GM12878 (cell line): ENCODE measurements around the gene SPINDOC. TPM values are rescaled to one million over a fixed set of nuclear protein-coding genes. Genes with fewer than 3 reads are reported as not detected.

ENCODE experiments used
- ATAC-seq: fragments of 200-7000 bp; cut with Tn5 transposase; 3 replicates; pipeline ENCODE4 v1.9.1; 2020; ENCODE audit warnings: mild to moderate bottlenecking, moderate library complexity
- BruUV-seq: library from RNA; stranded (reverse); fragments of 400-500 nt; replicated peaks from 2 replicates; lab custom pipeline; 2021; lab: Mats Ljungman, UMichigan
- CTCF ChIA-PET: fragments of 300-600 bp; sonication (Branson Sonifier 250); formaldehyde crosslinking; extraction: SDS; loops from one replicate; lab custom pipeline; 2021; ENCODE audit warnings: inconsistent platforms; lab: Yijun Ruan, JAX
- POLR2A ChIA-PET: fragments of 350-600 bp; formaldehyde crosslinking; extraction: SDS; loops from one replicate; lab custom pipeline; 2021; ENCODE audit warnings: inconsistent platforms; lab: Charles Lee
- RAD21 ChIA-PET: fragments of 300-600 bp; sonication (Branson Sonifier 250); formaldehyde crosslinking; loops from one replicate; lab custom pipeline; 2023; ENCODE audit warnings: antibody characterized with exemption; ENCODE audit not compliant: unreplicated experiment; lab: Charles Lee
- SMC1A ChIA-PET: fragments of 300-600 bp; sonication (Branson Sonifier 250); formaldehyde crosslinking; loops from one replicate; lab custom pipeline; 2023; ENCODE audit not compliant: unreplicated experiment, uncharacterized antibody; lab: Charles Lee
- DNase-seq: peaks from one replicate; pipeline ENCODE4 v3.0.0-alpha.2; 2011; ENCODE audit warnings: low read depth, low spot score
- FAIRE-seq: peaks from 3 replicates; lab custom pipeline; 2011; peaks lifted over from hg19 to GRCh38; lab: Jason Lieb, UNC
- H2AFZ ChIP-seq: 2 replicates; pipeline ENCODE4 v1.6.0; 2011; ENCODE audit warnings: low read depth, low read length, control low read depth; ENCODE audit not compliant: control insufficient read depth
- H3K27ac ChIP-seq: 2 replicates; pipeline ENCODE4 v1.5.1; 2011; ENCODE audit warnings: control low read depth; ENCODE audit not compliant: control insufficient read depth, insufficient read depth
- H3K27me3 ChIP-seq, 2 experiments: replicated peaks in 1 of 2; 2 replicates each; pipeline versions ENCODE4 v1.6.0 to v1.6.1; 2011; ENCODE audit warnings: low read length in 1 of 2; ENCODE audit not compliant: control insufficient read depth in 2 of 2, insufficient read depth in 2 of 2
- H3K36me3 ChIP-seq, 2 experiments: 2 replicates each; pipeline ENCODE4 v1.5.1; 2011; ENCODE audit warnings: low read length in 1 of 2; ENCODE audit not compliant: control insufficient read depth in 2 of 2, insufficient read depth in 2 of 2
- H3K4me1 ChIP-seq: 2 replicates; pipeline ENCODE4 v1.6.1; 2011; ENCODE audit warnings: mild to moderate bottlenecking, low read length, moderate library complexity, mixed read lengths; ENCODE audit not compliant: control insufficient read depth, insufficient read depth
- H3K4me2 ChIP-seq: 2 replicates; pipeline ENCODE4 v1.6.0; 2011; ENCODE audit warnings: control low read depth; ENCODE audit not compliant: control insufficient read depth, insufficient read depth
- H3K4me3 ChIP-seq: fragments of 200-600 bp; sonication (generic); 2 replicates; pipeline ENCODE4 v1.5.1; 2016
- H3K79me2 ChIP-seq: 2 replicates; pipeline ENCODE4 v1.6.0; 2011; ENCODE audit warnings: low read length; ENCODE audit not compliant: control insufficient read depth, insufficient read depth
- H3K9ac ChIP-seq: 2 replicates; pipeline ENCODE4 v1.8.0; 2011; ENCODE audit warnings: low read length, control low read depth, mixed read lengths; ENCODE audit not compliant: control insufficient read depth, insufficient read depth
- H3K9me3 ChIP-seq: replicated peaks from 3 replicates; pipeline ENCODE4 v1.5.1; 2011; ENCODE audit warnings: mild to moderate bottlenecking, low read length; ENCODE audit not compliant: control insufficient read depth, insufficient read depth
- H4K20me1 ChIP-seq: 2 replicates; pipeline ENCODE4 v1.6.0; 2011; ENCODE audit not compliant: control insufficient read depth, insufficient read depth
- ATF7 ChIP-seq: fragments of 450-650 bp; IDR thresholded peaks from 2 replicates; pipeline ENCODE4 v1.6.1; 2016; ENCODE audit warnings: low read depth, mild to moderate bottlenecking
- IKZF1 ChIP-seq: fragments of 450-650 bp; conservative IDR thresholded peaks from 2 replicates; pipeline ENCODE4 v1.6.1; 2017; ENCODE audit warnings: antibody characterized with exemption, mild to moderate bottlenecking
- KLF5 ChIP-seq: fragments of 450-650 bp; IDR thresholded peaks from 2 replicates; pipeline ENCODE4 v1.6.1; 2014; ENCODE audit warnings: mild to moderate bottlenecking; ENCODE audit not compliant: partially characterized antibody
- TAF1 ChIP-seq: IDR thresholded peaks from 2 replicates; pipeline ENCODE4 v1.6.1; 2011; ENCODE audit warnings: mild to moderate bottlenecking, low read depth, low read length, borderline replicate concordance
- TCF7 ChIP-seq: IDR thresholded peaks from 2 replicates; pipeline ENCODE4 v1.6.1; 2014; ENCODE audit warnings: antibody characterized with exemption, borderline replicate concordance
- ZNF207 ChIP-seq: fragments of 450-650 bp; IDR thresholded peaks from 2 replicates; pipeline ENCODE4 v1.6.1; 2014; ENCODE audit warnings: antibody characterized with exemption, mild to moderate bottlenecking, borderline replicate concordance
- WGBS: methylation state at CpG from one replicate; pipeline ENCODE4 v1.1.6; 2016; ENCODE audit warnings: low lambda C conversion rate; ENCODE audit not compliant: insufficient replicate concordance, insufficient coverage; ENCODE audit errors: missing lambda C conversion rate; 5-methylcytosine and 5-hydroxymethylcytosine counted together
- in situ Hi-C: fragments of 300-500 bp; cut with MboI; formaldehyde crosslinking; loops from 9 replicates; pipeline ENCODE4 v1.14.3; 2018; ENCODE audit warnings: mixed read lengths
- intact Hi-C: fragments of 100-400 bp; cut with micrococcal nuclease; formaldehyde crosslinking; loops from one replicate; pipeline ENCODE4 v1.14.2; 2022; ENCODE audit not compliant: unreplicated experiment
- polyA plus RNA-seq, 11 experiments: library from polyadenylated mRNA; depleted of rRNA in 4 of 11; unstranded in 6 of 11; stranded (reverse) in 5 of 11; fragments of >200 nt; fragmentation: Nextera tagmentation in 4 of 11; fragmentation: Illumina TruSeq in 1 of 11; extraction: Ambion mirVana in 4 of 11; extraction: Trizol in 1 of 11; gene quantifications; 1 replicate in 1 of 11; 2 replicates in 10 of 11; pipeline versions ENCODE4 v1.2.1 to v1.2.3, GENCODE V29; 2011 to 2016; ENCODE audit warnings: inconsistent platforms in 2 of 11, missing spikeins in 2 of 11, low read depth in 1 of 11
- total RNA-seq, 4 experiments: library from RNA; depleted of rRNA in 3 of 4; stranded (reverse); fragments of >200 nt in 3 of 4; fragmentation: Illumina TruSeq in 1 of 4; extraction: Trizol in 1 of 4; gene quantifications; 2 replicates each; pipeline versions ENCODE4 v1.2.1 to v1.2.3, GENCODE V29; 2013 to 2021
- TF ChIP-seq, protein P1 (sequence below): fragments of 450-650 bp; IDR thresholded peaks from 2 replicates; pipeline ENCODE4 v1.6.1; 2016; ENCODE audit warnings: mild to moderate bottlenecking

The SPINDOC gene
- total and polyA plus RNA-seq, 10 of the 15 experiments (the other 5 are each of a cell fraction or from before 2014, with no cell fraction given) = 0.88 to 38.2 (median 16.9) TPM

DNA sequence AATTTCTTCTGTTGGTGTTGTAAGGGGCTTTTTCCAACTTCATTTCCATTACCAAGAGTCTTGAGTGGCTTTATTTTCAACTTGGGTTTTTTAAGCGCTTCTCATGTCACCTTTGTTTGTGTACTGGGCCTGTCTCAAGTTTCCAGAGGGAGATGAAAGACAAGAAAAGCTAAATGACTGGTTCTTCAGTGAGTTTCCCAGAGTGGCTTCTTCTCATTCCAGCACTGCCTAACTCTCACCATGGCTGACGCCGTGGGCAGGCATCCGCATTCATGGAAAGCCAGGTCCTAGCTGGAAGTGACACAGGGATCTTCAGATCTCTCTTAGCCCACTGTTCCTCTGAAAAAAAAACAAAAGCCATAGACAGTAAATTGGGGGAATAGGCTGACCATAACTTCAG is 54.3 kb downstream of the SPINDOC start:
- no peak for FAIRE-seq
- BruUV-seq = TSS peak; percentile 32
- H3K4me2 ChIP-seq = no peak overlapping the region
- H2AFZ ChIP-seq = no peak overlapping the region
- no peaks in the 10 kb centered on the region for H3K27me3 ChIP-seq
- ChIA-PET SMC1A (interaction anchor here (0.6 to 13.9 kb wide), 9 partner anchors 9 to 78 kb away, joined by 3 to 153 read pairs (median 4); partner anchors contain the start of gene MARK2), RAD21 (interaction anchor here (1.6 to 2.6 kb wide), 4 partner anchors 24 to 30 kb away, joined by 4 to 10 read pairs (median 7); no protein-coding TSS in a partner anchor), POLR2A (interaction anchor here (0.9 kb wide), 1 partner anchor 9 kb away, joined by 3 read pairs; no protein-coding TSS in a partner anchor), CTCF (interaction anchor here (3.2 to 3.7 kb wide), 2 partner anchors 26 to 30 kb away, joined by 13 to 33 read pairs; partner anchors contain the start of gene MARK2)
- WGBS = 100% methylated on average over 4 of the region's 4 CpGs
- H3K9me3 ChIP-seq = no peaks in the 10 kb centered on the region
- H3K4me1 ChIP-seq = peaks cover 56% of the 10 kb centered on the region
- ATAC-seq = no peak
- peaks cover 50% of the 10 kb centered on the region for H3K79me2 ChIP-seq
- no peak overlapping the region for H3K9ac ChIP-seq
- H3K36me3 ChIP-seq = peaks cover 3 to 5% of the 10 kb centered on the region in 2 experiments
- in situ Hi-C loops (no loop called here), intact Hi-C loops (no loop called here)
- peaks cover 9% of the 10 kb centered on the region; the same call in 1 of the 2 replicates for H4K20me1 ChIP-seq
- DNase-seq = no peak
- no peak overlapping the region for H3K27ac ChIP-seq
- TF ChIP-seq ATF7 (no peak), TAF1 (no peak), IKZF1 (no peak), TCF7 (no peak), KLF5 (no peak), ZNF207 (no peak)
- TF ChIP-seq, protein P1, sequence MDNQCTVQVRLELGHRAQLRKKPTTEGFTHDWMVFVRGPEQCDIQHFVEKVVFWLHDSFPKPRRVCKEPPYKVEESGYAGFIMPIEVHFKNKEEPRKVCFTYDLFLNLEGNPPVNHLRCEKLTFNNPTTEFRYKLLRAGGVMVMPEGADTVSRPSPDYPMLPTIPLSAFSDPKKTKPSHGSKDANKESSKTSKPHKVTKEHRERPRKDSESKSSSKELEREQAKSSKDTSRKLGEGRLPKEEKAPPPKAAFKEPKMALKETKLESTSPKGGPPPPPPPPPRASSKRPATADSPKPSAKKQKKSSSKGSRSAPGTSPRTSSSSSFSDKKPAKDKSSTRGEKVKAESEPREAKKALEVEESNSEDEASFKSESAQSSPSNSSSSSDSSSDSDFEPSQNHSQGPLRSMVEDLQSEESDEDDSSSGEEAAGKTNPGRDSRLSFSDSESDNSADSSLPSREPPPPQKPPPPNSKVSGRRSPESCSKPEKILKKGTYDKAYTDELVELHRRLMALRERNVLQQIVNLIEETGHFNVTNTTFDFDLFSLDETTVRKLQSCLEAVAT = no peak
- no peak overlapping the region for H3K4me3 ChIP-seq
